Lung (tissue), 12 donors: ENCODE results near the gene ITPRIPL1. TPM values are rescaled to one million over a fixed set of nuclear protein-coding genes. Genes with fewer than 3 reads are reported as not detected.
"Not testable (repeated sequence)": the region's sequence is repeated elsewhere in the genome, so short reads cannot be mapped to it uniquely, and the experiment has no call there.

Source experiments
- ATAC-seq: fragments of 200-7000 bp; cut with Tn5 transposase; one replicate; pipeline ENCODE4 v1.9.1; 2020; ENCODE audit warnings: moderate number of reproducible peaks; ENCODE audit not compliant: insufficient read depth, low FRiP score
- DNase-seq, 3 donors: peaks; one replicate each; pipeline ENCODE4 v3.0.0-alpha.2; 2013 to 2017
- H3K27ac ChIP-seq, 2 donors: one replicate each; pipeline ENCODE4 v1.5.1; 2013; ENCODE audit warnings: mild to moderate bottlenecking in 2 of 2, moderate library complexity in 2 of 2, control low read depth in 1 of 2, inconsistent platforms in 1 of 2, low read depth in 1 of 2, low read length in 1 of 2
- H3K27me3 ChIP-seq, 3 donors: one replicate each; pipeline ENCODE4 v1.5.1; 2013; ENCODE audit warnings: low read length in 2 of 3; ENCODE audit not compliant: control insufficient read depth in 3 of 3, insufficient read depth in 3 of 3
- H3K36me3 ChIP-seq, 4 donors: one replicate each; pipeline ENCODE4 v1.5.1; 2013; ENCODE audit warnings: low read length in 4 of 4, mild to moderate bottlenecking in 1 of 4, moderate library complexity in 1 of 4; ENCODE audit not compliant: control insufficient read depth in 4 of 4, insufficient read depth in 4 of 4
- H3K4me1 ChIP-seq, 5 donors: one replicate each; pipeline ENCODE4 v1.5.1; 2013; ENCODE audit warnings: low read length in 5 of 5, mild to moderate bottlenecking in 2 of 5, moderate library complexity in 1 of 5; ENCODE audit not compliant: control insufficient read depth in 5 of 5, insufficient read depth in 5 of 5
- H3K4me3 ChIP-seq: one replicate; pipeline ENCODE4 v1.5.1; 2013; ENCODE audit warnings: mild to moderate bottlenecking, control low read depth, moderate library complexity
- H3K9ac ChIP-seq, 2 donors: one replicate each; pipeline ENCODE4 v1.5.1; 2013; ENCODE audit warnings: low read length in 2 of 2, control low read depth in 1 of 2; ENCODE audit not compliant: insufficient read depth in 1 of 2
- H3K9me3 ChIP-seq, 4 donors: one replicate each; pipeline ENCODE4 v1.5.1; 2013; ENCODE audit warnings: low read length in 3 of 4, mild to moderate bottlenecking in 1 of 4, moderate library complexity in 1 of 4; ENCODE audit not compliant: control insufficient read depth in 4 of 4, insufficient read depth in 3 of 4
- WGBS, 2 donors: extraction: QIAGEN DNeasy Blood & Tissue Kit; methylation state at CpG; one replicate each; pipeline ENCODE4 v1.1.7; 2013; 5-methylcytosine and 5-hydroxymethylcytosine counted together
- polyA plus RNA-seq, 2 donors: library from polyadenylated mRNA; stranded (reverse); fragments of 200-250 nt; gene quantifications; one replicate each; pipeline ENCODE4 v1.2.1, GENCODE V29; 2013
- total RNA-seq, 2 donors: library from RNA; depleted of rRNA in 1 of 2; stranded (reverse); fragments of >200 nt in 1 of 2; gene quantifications; one replicate each; pipeline ENCODE4 v1.2.1, GENCODE V29; 2014 to 2021
- TF ChIP-seq, protein P1 (sequence below): IDR thresholded peaks from 2 replicates; pipeline ENCODE4 v1.5.1; 2012; ENCODE audit warnings: mild to moderate bottlenecking; ENCODE audit errors: control extremely low read depth, extremely low read depth
- donor health status: control.
- donor health status: control.
- donor health status: Bipolar disorder and iron deficiency.
- donor health status: healthy.
- donor health status: DM: yes; HTN: yes; CAD: no.

The ITPRIPL1 gene
- total and polyA plus RNA-seq, 4 donors = 0.33 to 2.2 (median 1.5) TPM

DNA sequence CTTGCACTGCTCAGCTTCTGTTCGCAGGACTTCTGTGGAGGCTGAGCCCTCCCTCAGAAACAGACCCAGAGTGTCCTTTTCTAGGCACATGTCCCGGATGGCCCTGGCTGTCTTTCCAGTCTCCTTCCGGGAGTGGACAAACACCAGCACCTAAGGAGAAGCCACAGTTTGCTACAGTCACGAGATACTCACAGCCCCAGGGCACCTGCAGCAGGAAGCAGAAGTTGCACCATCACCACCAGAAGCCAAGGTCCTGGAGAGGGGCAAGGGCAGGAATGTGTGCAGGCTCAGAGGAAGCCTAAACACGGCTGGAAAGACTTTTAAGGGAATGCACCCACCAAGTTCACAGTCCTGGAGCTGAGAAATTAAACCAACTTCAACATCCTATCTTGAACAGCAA, 33.4 kb upstream of the ITPRIPL1 start:
- H3K4me3 ChIP-seq = no peak overlapping the region
- no peak for DNase-seq
- H3K27ac ChIP-seq = no peak overlapping the region
- no peaks in the 10 kb centered on the region for H3K27me3 ChIP-seq
- no peak for ATAC-seq
- H3K4me1 ChIP-seq = no peaks in the 10 kb centered on the region
- WGBS, 2 donors = 63 to 84% methylated on average over 5 of the region's 5 CpGs
- H3K36me3 ChIP-seq = peaks cover 62 to 86% (median 74%) of the 10 kb centered on the region in 4 donors
- TF ChIP-seq, protein P1, sequence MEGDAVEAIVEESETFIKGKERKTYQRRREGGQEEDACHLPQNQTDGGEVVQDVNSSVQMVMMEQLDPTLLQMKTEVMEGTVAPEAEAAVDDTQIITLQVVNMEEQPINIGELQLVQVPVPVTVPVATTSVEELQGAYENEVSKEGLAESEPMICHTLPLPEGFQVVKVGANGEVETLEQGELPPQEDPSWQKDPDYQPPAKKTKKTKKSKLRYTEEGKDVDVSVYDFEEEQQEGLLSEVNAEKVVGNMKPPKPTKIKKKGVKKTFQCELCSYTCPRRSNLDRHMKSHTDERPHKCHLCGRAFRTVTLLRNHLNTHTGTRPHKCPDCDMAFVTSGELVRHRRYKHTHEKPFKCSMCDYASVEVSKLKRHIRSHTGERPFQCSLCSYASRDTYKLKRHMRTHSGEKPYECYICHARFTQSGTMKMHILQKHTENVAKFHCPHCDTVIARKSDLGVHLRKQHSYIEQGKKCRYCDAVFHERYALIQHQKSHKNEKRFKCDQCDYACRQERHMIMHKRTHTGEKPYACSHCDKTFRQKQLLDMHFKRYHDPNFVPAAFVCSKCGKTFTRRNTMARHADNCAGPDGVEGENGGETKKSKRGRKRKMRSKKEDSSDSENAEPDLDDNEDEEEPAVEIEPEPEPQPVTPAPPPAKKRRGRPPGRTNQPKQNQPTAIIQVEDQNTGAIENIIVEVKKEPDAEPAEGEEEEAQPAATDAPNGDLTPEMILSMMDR = no peak
- H3K9me3 ChIP-seq = no peaks in the 10 kb centered on the region
- no peak overlapping the region for H3K9ac ChIP-seq

DNA sequence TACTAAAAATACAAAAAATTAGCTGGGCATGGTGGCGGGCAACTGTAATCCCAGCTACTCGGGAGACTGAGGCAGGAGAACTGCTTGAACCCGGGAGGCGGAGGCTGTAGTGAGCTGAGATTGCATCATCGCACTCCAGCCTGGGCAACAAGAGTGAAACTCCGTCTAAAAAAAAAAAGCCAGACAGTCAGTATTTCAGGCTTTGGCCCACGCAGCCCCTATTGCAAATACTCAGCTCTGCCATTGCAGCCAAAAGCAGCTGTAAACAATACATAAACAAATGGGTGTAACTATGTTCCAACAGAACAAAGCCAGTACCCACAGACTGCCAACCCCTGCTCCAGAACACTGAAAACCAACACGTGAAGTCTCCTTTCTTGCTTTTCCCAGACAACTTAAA, 30.8 kb upstream of the ITPRIPL1 start:
- 85 to 91% methylated on average over 8 of the region's 8 CpGs for WGBS, 2 donors
- H3K36me3 ChIP-seq = peaks cover 63 to 89% (median 70%) of the 10 kb centered on the region in 4 donors

DNA sequence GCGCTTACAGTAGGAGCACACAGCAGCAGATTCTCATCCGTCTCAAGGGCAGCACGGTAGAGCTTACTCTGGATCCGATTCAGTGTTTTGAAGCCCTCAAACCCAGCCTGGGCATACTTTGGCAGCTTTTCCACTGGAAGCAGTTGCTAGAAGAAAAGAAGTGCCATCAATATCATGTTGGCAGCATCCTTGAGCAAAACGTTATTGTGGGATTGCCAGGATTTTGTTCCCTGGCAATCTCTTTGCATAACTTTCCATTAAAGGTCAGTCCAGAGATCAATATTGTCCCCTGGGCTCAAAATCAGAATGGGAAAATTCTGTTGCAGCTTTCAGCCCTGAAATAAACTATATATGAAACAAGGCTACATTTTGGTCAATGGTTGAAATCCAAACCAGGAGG, 28.2 kb upstream of the ITPRIPL1 start:
- no peak overlapping the region for H3K27ac ChIP-seq
- TF ChIP-seq, protein P1 = no peak
- 93 to 96% methylated on average over 5 of the region's 5 CpGs for WGBS, 2 donors
- no peaks in the 10 kb centered on the region for H3K9me3 ChIP-seq
- no peak for ATAC-seq
- no peaks in the 10 kb centered on the region for H3K27me3 ChIP-seq
- H3K9ac ChIP-seq = no peak overlapping the region
- H3K4me1 ChIP-seq = peaks cover 0 to 2% (median 0%) of the 10 kb centered on the region in 5 donors
- H3K4me3 ChIP-seq = no peak overlapping the region
- no peak for DNase-seq
- peaks cover 57 to 86% (median 64%) of the 10 kb centered on the region in 4 donors for H3K36me3 ChIP-seq

More for the DNA sequence above, 30.8 kb upstream of the ITPRIPL1 start:
- DNase-seq = peak in 1 of 3 donors; percentile 7
- H3K27me3 ChIP-seq, H3K27ac ChIP-seq, H3K4me1 ChIP-seq, ATAC-seq, H3K9ac ChIP-seq, H3K4me3 ChIP-seq, H3K9me3 ChIP-seq: not testable (repeated sequence)

DNA sequence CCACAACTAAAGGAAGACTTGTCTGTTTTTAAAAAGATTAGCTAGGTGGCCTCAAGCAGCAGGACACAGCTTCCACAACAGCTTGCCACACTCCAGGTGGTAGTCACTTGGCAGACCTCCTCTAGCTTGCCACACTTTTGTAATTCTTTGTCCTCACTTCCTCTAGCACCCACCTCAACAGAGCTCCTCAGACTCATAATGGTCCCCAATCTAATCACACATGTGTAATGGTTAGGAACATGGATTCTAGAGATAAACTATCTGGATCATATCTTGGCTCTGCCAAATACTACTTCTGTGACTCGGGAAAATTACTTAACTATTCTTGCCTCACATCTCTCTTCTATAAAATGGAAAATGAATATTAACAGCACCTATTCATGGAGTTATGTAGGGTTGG, 23.3 kb upstream of the ITPRIPL1 start:
- Histone ChIP-seq H3K4me3 (no peak overlapping the region), H3K4me1 (peaks cover 4 to 17% (median 12%) of the 10 kb centered on the region in 5 donors), H3K27me3 (no peaks in the 10 kb centered on the region), H3K9me3 (no peaks in the 10 kb centered on the region), H3K9ac (no peak overlapping the region), H3K27ac (no peak overlapping the region), H3K36me3 (peaks cover 47 to 67% (median 49%) of the 10 kb centered on the region in 4 donors)
- DNase-seq (no peak), ATAC-seq (no peak)
- TF ChIP-seq, protein P1 = no peak
- 62 to 73% methylated on average over 1 of the region's 1 CpG for WGBS, 2 donors
